ENCODE results near the gene KLK15. TPM values are rescaled to one million over a fixed set of nuclear protein-coding genes. Genes with fewer than 3 reads are reported as not detected.

Gene KLK15
- total RNA-seq, 1 donor from 2014 or later: not detected

- FAIRE-seq: no peak
- TF ChIP-seq CTCF (IDR thresholded peaks at IDR 0.05; ENCODE audit: insufficient read depth, low read depth, low read length) (no peak), EZH2 (IDR thresholded peaks at IDR 0.05; ENCODE audit: insufficient read depth, low read length) (no peak)
Observed at GRCh38 chr19:50875795-50876422, 42.5 kb upstream of the KLK15 start.

GRCh38 chr19:50874211-50874610, 40.8 kb upstream of the KLK15 start:
- Histone ChIP-seq H3K36me3 (ENCODE audit: insufficient read depth, low read length) (no peaks in the 10 kb centered on the region), H3K4me3 (ENCODE audit: insufficient read depth, low read depth, low read length) (no peak overlapping the region), H3K9me3 (ENCODE audit: insufficient read depth, low read depth, low read length) (no peaks in the 10 kb centered on the region), H3K4me1 (ENCODE audit: insufficient read depth, low read length) (no peaks in the 10 kb centered on the region), H3K79me2 (ENCODE audit: insufficient read depth, low read length) (no peaks in the 10 kb centered on the region), H3K27me3 (ENCODE audit: insufficient read depth, low read length) (no peaks in the 10 kb centered on the region), H3K4me2 (ENCODE audit: low read length) (no peak overlapping the region), H3K9ac (ENCODE audit: low read length) (no peak overlapping the region), H2AFZ (ENCODE audit: low read depth, low read length) (no peak overlapping the region), H3K27ac (ENCODE audit: low read depth, low read length) (no peak overlapping the region), H4K20me1 (ENCODE audit: insufficient read depth, low read length) (no peaks in the 10 kb centered on the region)
- Mint-ChIP-seq H3K27me3 (ENCODE audit: low read depth, unreplicated experiment) (peaks cover 26% of the 10 kb centered on the region), H3K36me3 (ENCODE audit: low read depth, unreplicated experiment) (no peaks in the 10 kb centered on the region), H3K27ac (ENCODE audit: unreplicated experiment) (no peak overlapping the region), H3K4me3 (ENCODE audit: unreplicated experiment) (no peak overlapping the region), H3K9me3 (ENCODE audit: unreplicated experiment) (peaks cover 7% of the 10 kb centered on the region), H3K4me1 (ENCODE audit: low read depth, unreplicated experiment) (no peaks in the 10 kb centered on the region)
- FAIRE-seq (no peak), DNase-seq (ENCODE audit: low read depth) (no peak)
- TF ChIP-seq EZH2 (IDR thresholded peaks at IDR 0.05; ENCODE audit: insufficient read depth, low read length) (no peak), CTCF (IDR thresholded peaks at IDR 0.05; ENCODE audit: insufficient read depth, low read depth, low read length) (no peak)

More at GRCh38 chr19:50875795-50876422, 42.5 kb upstream of the KLK15 start:
- H3K4me1 Mint-ChIP-seq (ENCODE audit: low read depth, unreplicated experiment): no peaks in the 10 kb centered on the region
- no peak overlapping the region for H3K4me2 ChIP-seq (ENCODE audit: low read length)
- no peaks in the 10 kb centered on the region for H3K79me2 ChIP-seq (ENCODE audit: insufficient read depth, low read length)
- DNase-seq (ENCODE audit: low read depth): no peak
- peaks cover 29% of the 10 kb centered on the region for H3K27me3 Mint-ChIP-seq (ENCODE audit: low read depth, unreplicated experiment)
- H3K9me3 ChIP-seq (ENCODE audit: insufficient read depth, low read depth, low read length): no peaks in the 10 kb centered on the region
- H3K9me3 Mint-ChIP-seq (ENCODE audit: unreplicated experiment): peaks cover 4% of the 10 kb centered on the region
- no peaks in the 10 kb centered on the region for H3K27me3 ChIP-seq (ENCODE audit: insufficient read depth, low read length)
- H3K27ac Mint-ChIP-seq (ENCODE audit: unreplicated experiment): no peak overlapping the region
- H3K27ac ChIP-seq (ENCODE audit: low read depth, low read length): no peak overlapping the region
- H3K9ac ChIP-seq (ENCODE audit: low read length): no peak overlapping the region
- H3K4me3 ChIP-seq (ENCODE audit: insufficient read depth, low read depth, low read length): no peak overlapping the region
- H3K4me3 Mint-ChIP-seq (ENCODE audit: unreplicated experiment): no peak overlapping the region
- H2AFZ ChIP-seq (ENCODE audit: low read depth, low read length): no peak overlapping the region
- H3K36me3 Mint-ChIP-seq (ENCODE audit: low read depth, unreplicated experiment): no peaks in the 10 kb centered on the region
- H3K4me1 ChIP-seq (ENCODE audit: insufficient read depth, low read length): no peaks in the 10 kb centered on the region
- no peaks in the 10 kb centered on the region for H4K20me1 ChIP-seq (ENCODE audit: insufficient read depth, low read length)
- no peaks in the 10 kb centered on the region for H3K36me3 ChIP-seq (ENCODE audit: insufficient read depth, low read length)

GRCh38 chr19:50873056-50873455, 39.7 kb upstream of the KLK15 start, which contains the start of gene KLK2:
KLK2 (plus strand) TSS chr19:50873439; CDS start chr19:50873474, 35 bp downstream.
- Histone ChIP-seq H2AFZ (ENCODE audit: low read depth, low read length) (no peak within 1 kb of the TSS), H3K27ac (ENCODE audit: low read depth, low read length) (no peak within 1 kb of the TSS), H3K4me2 (ENCODE audit: low read length) (no peak within 1 kb of the TSS), H3K9ac (ENCODE audit: low read length) (no peak within 1 kb of the TSS), H3K9me3 (ENCODE audit: insufficient read depth, low read depth, low read length) (no peaks in the 10 kb centered on the region), H3K4me1 (ENCODE audit: insufficient read depth, low read length) (no peaks in the 10 kb centered on the region), H3K36me3 (ENCODE audit: insufficient read depth, low read length) (no peaks in the 10 kb centered on the region), H3K79me2 (ENCODE audit: insufficient read depth, low read length) (no peaks in the 10 kb centered on the region), H4K20me1 (ENCODE audit: insufficient read depth, low read length) (no peaks in the 10 kb centered on the region), H3K27me3 (ENCODE audit: insufficient read depth, low read length) (no peaks in the 10 kb centered on the region), H3K4me3 (ENCODE audit: insufficient read depth, low read depth, low read length) (no peak within 1 kb of the TSS)
- H3K27me3 Mint-ChIP-seq (ENCODE audit: low read depth, unreplicated experiment): peaks cover 28% of the 10 kb centered on the region
- no peaks in the 10 kb centered on the region for H3K36me3 Mint-ChIP-seq (ENCODE audit: low read depth, unreplicated experiment)
- no peaks in the 10 kb centered on the region for H3K4me1 Mint-ChIP-seq (ENCODE audit: low read depth, unreplicated experiment)
- peaks cover 7% of the 10 kb centered on the region for H3K9me3 Mint-ChIP-seq (ENCODE audit: unreplicated experiment)
- DNase-seq (ENCODE audit: low read depth): no peak
- no peak within 1 kb of the TSS for H3K27ac Mint-ChIP-seq (ENCODE audit: unreplicated experiment)
- no peak within 1 kb of the TSS for H3K4me3 Mint-ChIP-seq (ENCODE audit: unreplicated experiment)
- no peak for FAIRE-seq
- TF ChIP-seq EZH2 (IDR thresholded peaks at IDR 0.05; ENCODE audit: insufficient read depth, low read length) (no peak), CTCF (IDR thresholded peaks at IDR 0.05; ENCODE audit: insufficient read depth, low read depth, low read length) (no peak)

All from astrocyte (in vitro differentiated cells and primary cell).